ENCODE results near the gene CHMP4A.
"Not testable (repeated sequence)": the region's sequence is repeated elsewhere in the genome, so short reads cannot be mapped to it uniquely, and the experiment has no call there.

Gene CHMP4A

DNA sequence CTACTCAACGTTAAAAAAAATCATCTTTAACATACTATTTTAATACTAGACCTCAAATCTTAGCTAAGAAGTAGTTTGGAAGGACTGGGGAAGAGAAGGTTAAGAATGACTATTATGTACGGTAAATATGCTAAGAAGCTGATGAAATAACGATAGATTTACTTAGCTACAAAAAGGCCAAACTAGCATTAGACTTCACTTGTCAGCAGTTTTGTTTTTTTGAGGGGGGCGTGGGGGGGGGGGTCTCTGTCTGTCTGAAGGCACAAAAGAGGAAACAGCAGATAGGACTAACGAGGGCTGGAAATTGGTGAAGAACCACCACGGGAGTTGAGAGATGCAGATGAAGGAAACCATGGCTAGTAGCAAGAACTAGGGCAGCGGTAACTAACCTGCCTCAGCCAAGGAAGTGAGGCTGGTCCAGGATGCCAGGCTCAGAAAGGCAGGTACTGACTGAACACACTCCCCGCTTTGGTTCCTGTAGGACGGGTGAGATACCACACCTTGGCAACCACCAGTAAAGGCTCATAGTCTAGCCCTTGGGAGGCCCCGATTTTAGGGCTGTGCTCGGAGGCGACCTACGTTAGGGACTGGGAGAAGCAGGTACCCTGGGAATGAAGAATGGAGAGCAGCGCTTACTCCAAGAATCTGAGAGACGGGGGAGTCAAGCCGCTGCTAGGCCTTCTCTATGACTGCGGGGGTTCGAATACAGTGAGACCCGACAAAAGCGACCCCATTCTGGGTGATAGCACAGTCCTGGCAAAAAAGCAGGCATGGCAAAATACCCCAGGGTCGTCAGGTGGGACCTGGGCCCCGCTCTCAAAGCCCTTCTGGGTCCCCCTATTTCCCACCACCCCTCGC is 18.2 kb upstream of the CHMP4A start:
- FAIRE-seq, result no peak
- no peak for DNase-seq (ENCODE audit: insufficient read length, low spot score)

GRCh38 chr14:24228902-24229301 is 15.6 kb upstream of the CHMP4A start:
- DNase-seq (ENCODE audit: insufficient read length, low spot score), result no peak
- no peak for FAIRE-seq

- DNase-seq (ENCODE audit: insufficient read length, low spot score) (no peak), FAIRE-seq (no peak)
Measured at GRCh38 chr14:24226473-24226872, 13.2 kb upstream of the CHMP4A start.

- FAIRE-seq (no peak), DNase-seq (ENCODE audit: insufficient read length, low spot score) (no peak)
Measured at GRCh38 chr14:24224618-24225071, 11.4 kb upstream of the CHMP4A start.

GRCh38 chr14:24222987-24223386 is 9.7 kb upstream of the CHMP4A start:
- not testable (repeated sequence) for DNase-seq (ENCODE audit: insufficient read length, low spot score); FAIRE-seq

DNA sequence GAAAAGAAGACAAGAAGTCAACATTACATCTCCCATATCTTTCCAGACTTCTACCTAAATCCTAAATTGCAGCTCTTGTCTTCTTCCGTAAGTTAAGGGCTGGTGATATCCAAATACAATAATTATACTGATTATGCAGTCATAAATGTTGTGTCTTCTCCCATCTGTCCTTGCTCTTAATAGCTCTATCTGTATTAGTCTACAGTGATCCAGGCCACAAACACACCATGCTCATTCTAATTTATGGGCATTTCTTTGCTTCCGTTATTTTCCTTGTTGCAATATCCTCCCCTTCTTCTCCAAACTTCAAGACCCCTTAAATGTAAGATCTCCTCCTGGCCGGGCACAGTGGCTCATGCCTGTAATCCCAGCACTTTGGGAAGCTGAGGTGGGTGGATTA is 6.2 kb upstream of the CHMP4A start:
- DNase-seq (ENCODE audit: insufficient read length, low spot score), result no peak
- no peak for FAIRE-seq

DNA sequence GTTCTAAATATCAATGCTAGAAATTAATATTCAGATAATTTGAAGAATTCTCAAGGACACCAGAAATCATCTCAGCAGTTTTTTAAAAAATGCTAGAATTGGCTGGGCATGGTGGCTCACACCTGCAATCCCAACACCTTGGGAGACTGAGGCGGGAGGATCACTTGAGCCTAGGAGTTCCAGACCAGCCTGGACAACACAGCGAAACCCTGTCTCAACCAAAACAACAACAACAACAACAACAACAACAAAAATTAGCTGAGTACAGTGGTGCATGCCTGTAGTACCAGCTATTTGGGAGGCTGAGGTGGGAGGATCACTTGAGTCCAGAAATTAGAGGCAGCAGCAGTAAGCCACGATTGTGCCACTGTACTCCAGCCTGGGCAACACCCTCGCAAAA is 5.8 kb upstream of the CHMP4A start:
- FAIRE-seq (no peak), DNase-seq (ENCODE audit: insufficient read length, low spot score) (no peak)

DNA sequence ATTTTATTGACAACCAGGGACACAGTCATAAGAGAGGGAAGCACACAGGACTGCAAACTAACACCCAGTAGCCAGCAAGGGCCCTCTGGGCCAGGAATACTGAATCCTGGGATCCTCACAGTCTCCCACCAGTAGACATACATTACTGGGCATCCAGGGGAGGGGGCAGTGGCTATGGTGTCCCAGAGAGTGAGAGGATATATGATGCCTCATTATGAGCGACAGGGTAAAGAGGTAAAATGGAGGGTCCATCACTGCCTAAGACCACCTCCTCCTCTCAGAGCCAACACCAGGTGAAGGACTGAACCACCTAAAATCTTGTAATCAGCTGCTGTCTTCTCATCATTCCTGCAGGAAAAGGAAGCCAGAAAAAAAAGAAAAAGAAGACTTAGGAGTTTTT is 3.6 kb upstream of the CHMP4A start:
- DNase-seq (ENCODE audit: insufficient read length, low spot score), result not testable (repeated sequence)

DNA sequence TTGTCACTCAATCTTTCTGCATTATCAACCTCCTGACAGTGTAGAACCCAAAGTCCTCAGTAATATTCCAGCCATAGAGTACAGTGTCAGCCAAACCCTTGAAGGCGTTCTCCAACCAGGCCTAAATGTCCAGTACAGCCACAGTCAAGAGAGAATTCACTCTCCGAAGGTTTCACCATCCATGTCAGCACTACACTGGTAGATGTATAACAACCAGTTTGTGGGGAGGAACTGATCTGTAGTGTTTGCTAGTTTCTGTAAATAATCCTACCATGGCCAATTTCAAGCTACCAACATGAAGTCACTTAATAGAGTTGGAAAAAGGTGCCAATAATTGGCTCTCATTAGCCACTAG is 3.0 kb upstream of the CHMP4A start:
- DNase-seq (ENCODE audit: insufficient read length, low spot score), result no peak
- FAIRE-seq, result no peak

More for the DNA sequence above, 3.6 kb upstream of the CHMP4A start:
- not testable (repeated sequence) for FAIRE-seq

DNA sequence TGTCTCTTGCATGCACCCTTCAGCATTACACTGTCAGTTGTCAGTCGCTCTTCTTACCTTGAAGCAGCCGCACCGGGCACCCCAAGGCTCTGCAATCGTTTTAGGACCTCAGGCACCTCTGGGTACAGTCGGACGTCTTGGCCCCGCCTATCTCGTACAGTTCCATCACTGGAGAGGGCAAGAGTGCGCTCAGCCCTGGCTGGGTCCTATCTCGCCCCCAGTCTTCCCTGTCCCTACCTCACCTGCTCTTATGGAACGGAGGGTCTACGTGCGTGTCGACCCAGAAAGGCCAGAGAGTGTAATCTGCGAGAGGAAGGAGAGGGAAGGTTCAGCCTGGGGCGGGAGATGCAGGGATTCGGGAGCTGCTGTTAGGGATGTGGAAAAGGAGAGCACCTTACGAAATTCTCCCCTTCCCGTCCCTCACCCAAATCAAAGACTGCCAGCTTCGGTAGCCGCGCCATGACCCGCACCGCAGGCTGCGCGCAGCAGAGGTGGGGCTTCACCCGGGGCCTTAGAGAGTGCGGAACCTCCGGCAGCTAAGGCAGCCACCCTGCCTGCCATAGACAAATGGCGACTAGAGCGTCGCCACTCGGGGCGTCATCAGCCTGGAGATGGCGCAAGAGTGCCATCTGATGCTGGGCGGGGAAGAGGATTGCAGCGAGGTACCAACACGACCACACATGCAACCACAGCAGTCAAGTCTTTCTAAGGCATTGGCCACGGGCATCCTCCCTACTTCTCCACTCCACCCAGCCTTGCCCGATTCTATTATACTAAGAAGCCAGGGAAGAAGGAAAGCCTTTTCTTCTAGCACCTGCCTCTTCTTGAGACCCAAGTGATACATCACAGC is 2.4 kb upstream of the CHMP4A start, which contains the start of gene MDP1:
Gene MDP1, minus strand, starts transcription at position 572 of the 850 bp plus-strand sequence. Its CDS starts 111 bp downstream, at position 461.
- peak; percentile 77 for DNase-seq (ENCODE audit: insufficient read length, low spot score)
- peak; percentile 16 for FAIRE-seq

- FAIRE-seq (no peak), DNase-seq (ENCODE audit: insufficient read length, low spot score) (no peak)
Measured at GRCh38 chr14:24213866-24214662, 776 bp upstream of the CHMP4A start.

DNA sequence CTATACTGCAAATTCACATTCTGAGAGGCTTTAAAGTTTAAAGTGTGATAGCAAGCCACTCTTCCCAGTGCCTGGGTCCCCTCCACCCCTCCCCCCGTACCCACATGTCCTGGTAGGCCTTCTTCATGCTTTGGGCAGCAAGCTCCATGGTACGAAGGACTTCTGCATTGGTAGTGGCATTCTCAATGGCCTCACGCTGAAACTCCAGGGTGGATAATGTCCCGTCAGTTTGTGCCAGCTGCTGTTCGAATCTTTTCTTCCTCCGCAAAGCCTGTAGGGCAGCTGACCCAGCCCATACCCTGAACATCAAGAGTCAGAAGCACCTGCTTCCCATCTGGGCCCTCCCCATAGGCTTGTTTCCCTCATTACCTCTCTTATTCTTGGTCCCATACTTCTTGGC is 2.0 kb downstream of the CHMP4A start:
- no peak for FAIRE-seq
- no peak for DNase-seq (ENCODE audit: insufficient read length, low spot score)

DNA sequence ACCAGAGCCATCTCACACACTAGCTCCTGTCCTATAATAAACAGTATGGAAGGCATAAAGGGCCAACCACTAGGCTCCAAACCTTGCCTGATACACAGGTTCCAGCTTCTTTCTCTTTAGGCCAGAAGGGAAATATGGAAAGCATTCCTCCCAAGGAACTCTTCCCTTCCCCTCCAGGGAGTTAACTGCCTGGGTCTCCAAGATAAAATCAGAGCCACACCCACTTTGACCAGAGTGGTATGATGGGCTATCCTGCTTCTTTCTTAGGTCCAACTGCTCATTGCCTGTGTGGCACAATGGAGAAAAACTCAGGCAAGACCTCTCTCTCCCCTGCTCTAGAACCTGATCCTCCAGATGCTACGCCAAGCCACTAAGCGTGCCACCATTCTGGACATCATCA is 5.7 kb downstream of the CHMP4A start:
- FAIRE-seq (no peak), DNase-seq (ENCODE audit: insufficient read length, low spot score) (no peak)

- FAIRE-seq (no peak), DNase-seq (ENCODE audit: insufficient read length, low spot score) (no peak)
Measured at GRCh38 chr14:24207104-24207551, 6.2 kb downstream of the CHMP4A start.

GRCh38 chr14:24206260-24207103 is 6.8 kb downstream of the CHMP4A start:
- no peak for FAIRE-seq
- no peak for DNase-seq (ENCODE audit: insufficient read length, low spot score)

- FAIRE-seq (no peak), DNase-seq (ENCODE audit: insufficient read length, low spot score) (no peak)
Measured at GRCh38 chr14:24204163-24205146, 8.8 kb downstream of the CHMP4A start.

DNA sequence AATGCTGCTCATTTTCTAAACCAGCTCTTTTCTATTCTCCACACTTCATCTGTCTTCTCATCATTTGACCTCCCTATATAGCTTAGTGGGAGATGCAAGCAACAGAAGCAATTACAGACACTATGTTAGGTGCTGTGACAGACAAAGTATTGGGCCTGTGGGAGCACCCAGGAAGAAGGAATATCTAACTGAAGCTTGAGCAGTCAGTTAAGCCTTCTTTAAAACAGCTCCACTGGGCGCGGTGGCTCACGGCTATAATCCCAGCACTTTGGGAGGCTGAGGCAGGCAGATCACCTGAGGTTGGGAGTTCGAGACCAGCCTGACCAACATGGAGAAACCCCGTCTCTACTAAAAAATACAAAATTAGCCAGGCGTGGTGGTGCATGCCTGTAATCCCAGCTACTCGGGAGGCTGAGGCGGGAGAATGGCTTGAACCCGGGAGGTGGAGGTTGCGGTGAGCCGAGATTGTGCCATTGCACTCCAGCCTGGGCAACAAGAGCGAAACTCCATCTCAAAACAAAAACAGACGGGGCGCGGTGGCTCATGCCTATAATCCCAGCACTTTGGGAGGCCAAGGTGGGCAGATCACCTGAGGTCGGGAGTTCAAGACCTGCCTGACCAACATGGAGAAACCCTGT is 9.9 kb downstream of the CHMP4A start:
- FAIRE-seq; DNase-seq (ENCODE audit: insufficient read length, low spot score): not testable (repeated sequence)

- DNase-seq (ENCODE audit: insufficient read length, low spot score); FAIRE-seq: not testable (repeated sequence)
Measured at GRCh38 chr14:24202538-24202937, 10.8 kb downstream of the CHMP4A start.

Measured in HTR-8/SVneo (cell line).